SK-N-SH treated with all-trans-retinoic acid at 6 μM for 48 hours (cell line): ENCODE results near the gene RRP1.

Source experiments
- ATAC-seq: fragments of 200-7000 bp; cut with Tn5 transposase; 3 replicates; pipeline ENCODE4 v1.9.1; 2020; ENCODE audit warnings: mild to moderate bottlenecking, moderate library complexity
- ARNTL ChIP-seq: fragments of 450-650 bp; formaldehyde crosslinking; IDR thresholded peaks from 2 replicates; pipeline ENCODE4 v1.5.0; 2020; ENCODE audit warnings: low read depth, mild to moderate bottlenecking, moderate library complexity, borderline replicate concordance
- BACH2 ChIP-seq: fragments of 250-450 bp; sonication (Bioruptor Pico); IDR thresholded peaks from 2 replicates; pipeline ENCODE4 v1.9.0; 2021; ENCODE audit warnings: mild to moderate bottlenecking, borderline replicate concordance
- CSDC2 ChIP-seq: fragments of 250-450 bp; sonication (Bioruptor Pico); IDR thresholded peaks from 2 replicates; pipeline ENCODE4 v1.5.0; 2020; ENCODE audit warnings: mild to moderate bottlenecking, moderate library complexity
- CSRNP3 ChIP-seq: fragments of 250-450 bp; sonication (Bioruptor Pico); IDR thresholded peaks from 2 replicates; pipeline ENCODE4 v1.5.1; 2021; ENCODE audit warnings: mild to moderate bottlenecking, moderate library complexity
- ESRRG ChIP-seq: fragments of 250-450 bp; sonication (Bioruptor Pico); IDR thresholded peaks from 2 replicates; pipeline ENCODE4 v1.6.1; 2021; ENCODE audit warnings: mild to moderate bottlenecking
- GLIS3 ChIP-seq: fragments of 250-450 bp; sonication (Bioruptor Pico); IDR thresholded peaks from 2 replicates; pipeline ENCODE4 v1.5.0; 2020; ENCODE audit warnings: mild to moderate bottlenecking, moderate library complexity
- ISL1 ChIP-seq: fragments of 250-450 bp; sonication (Bioruptor Pico); IDR thresholded peaks from 2 replicates; pipeline ENCODE4 v2.1.2; 2022; ENCODE audit warnings: mild to moderate bottlenecking, moderate library complexity
- OSR1 ChIP-seq: fragments of 250-450 bp; sonication (Bioruptor Pico); IDR thresholded peaks from 2 replicates; pipeline ENCODE4 v1.8.0; 2022; ENCODE audit warnings: moderate library complexity, mild to moderate bottlenecking, inconsistent platforms
- PATZ1 ChIP-seq: fragments of 250-450 bp; sonication (Bioruptor Pico); IDR thresholded peaks from 2 replicates; pipeline ENCODE4 v1.8.0; 2020; ENCODE audit warnings: mild to moderate bottlenecking, moderate library complexity, borderline replicate concordance
- POU6F1 ChIP-seq: fragments of 250-450 bp; sonication (Bioruptor Pico); IDR thresholded peaks from 2 replicates; pipeline ENCODE4 v1.8.0; 2021; ENCODE audit warnings: low read depth, mild to moderate bottlenecking, moderate library complexity, borderline replicate concordance
- PPARA ChIP-seq: fragments of 250-450 bp; sonication (Bioruptor Pico); IDR thresholded peaks from 2 replicates; pipeline ENCODE4 v1.5.0; 2020; ENCODE audit warnings: mild to moderate bottlenecking, borderline replicate concordance
- RARB ChIP-seq: fragments of 250-450 bp; sonication (Bioruptor Pico); IDR thresholded peaks from 2 replicates; pipeline ENCODE4 v1.8.0; 2021; ENCODE audit warnings: mild to moderate bottlenecking, moderate library complexity
- SNAI2 ChIP-seq: fragments of 250-450 bp; sonication (Bioruptor Pico); IDR thresholded peaks from 2 replicates; pipeline ENCODE4 v1.5.0; 2020; ENCODE audit warnings: mild to moderate bottlenecking, moderate library complexity
- TCF4 ChIP-seq: fragments of 250-450 bp; sonication (Bioruptor Pico); IDR thresholded peaks from 2 replicates; pipeline ENCODE4 v1.8.0; 2021; ENCODE audit warnings: mild to moderate bottlenecking, moderate library complexity, borderline replicate concordance
- TSHZ2 ChIP-seq: fragments of 250-450 bp; sonication (Bioruptor Pico); IDR thresholded peaks from 2 replicates; pipeline ENCODE4 v1.5.0; 2020; ENCODE audit warnings: mild to moderate bottlenecking, moderate library complexity
- ZC3H10 ChIP-seq: fragments of 250-450 bp; sonication (Bioruptor Pico); IDR thresholded peaks from 2 replicates; pipeline ENCODE4 v1.5.1; 2021; ENCODE audit warnings: mild to moderate bottlenecking, moderate library complexity
- ZFP30 ChIP-seq: fragments of 450-650 bp; formaldehyde crosslinking; IDR thresholded peaks from 2 replicates; pipeline ENCODE4 v1.5.0; 2022; ENCODE audit warnings: mild to moderate bottlenecking, moderate library complexity
- ZNF565 ChIP-seq: fragments of 450-650 bp; formaldehyde crosslinking; conservative IDR thresholded peaks from 2 replicates; pipeline ENCODE4 v1.5.0; 2020; ENCODE audit warnings: low read depth, mild to moderate bottlenecking, moderate library complexity
- TF ChIP-seq, protein P1 (sequence below): fragments of 250-450 bp; sonication (Bioruptor Pico); IDR thresholded peaks from 2 replicates; pipeline ENCODE4 v1.5.1; 2020; ENCODE audit warnings: low read depth, mild to moderate bottlenecking, moderate library complexity

RRP1 gene

GRCh38 chr21:43786807-43787440 lies 2.5 kb upstream of the RRP1 start (continued):
- TF ChIP-seq PATZ1 (CRISPR knock-in tag) (no peak), CSDC2 (CRISPR knock-in tag) (no peak), ARNTL (CRISPR knock-in tag) (no peak), ZFP30 (CRISPR knock-in tag) (no peak)
- TF ChIP-seq, all 23 proteins: peak for 0

- TF ChIP-seq PPARA (no peak), CSRNP3 (CRISPR knock-in tag) (no peak), CSDC2 (CRISPR knock-in tag) (no peak), GLIS3 (CRISPR knock-in tag) (no peak), ZC3H10 (CRISPR knock-in tag) (no peak), POU6F1 (CRISPR knock-in tag) (no peak), ARNTL (CRISPR knock-in tag) (no peak)
- TF ChIP-seq, all 23 proteins: peak for 0
- ATAC-seq: 0 out of 3 replicates have a peak, but pooled peaks have one; percentile 4
Observed at GRCh38 chr21:43790010-43790524, 690 bp downstream of the RRP1 start.

- TF ChIP-seq SNAI2 (CRISPR knock-in tag) (no peak), BACH2 (CRISPR knock-in tag) (no peak), TCF4 (CRISPR knock-in tag) (no peak), RARB (CRISPR knock-in tag) (no peak), ZFP30 (CRISPR knock-in tag) (no peak), POU6F1 (CRISPR knock-in tag) (no peak), ZC3H10 (CRISPR knock-in tag) (no peak), GLIS3 (CRISPR knock-in tag) (no peak), CSDC2 (CRISPR knock-in tag) (no peak), ISL1 (no peak), TSHZ2 (CRISPR knock-in tag) (no peak), ZNF565 (CRISPR knock-in tag) (no peak), ESRRG (CRISPR knock-in tag) (no peak), OSR1 (no peak), ARNTL (CRISPR knock-in tag) (no peak), PATZ1 (CRISPR knock-in tag) (no peak), CSRNP3 (CRISPR knock-in tag) (no peak)
- TF ChIP-seq, protein P1, sequence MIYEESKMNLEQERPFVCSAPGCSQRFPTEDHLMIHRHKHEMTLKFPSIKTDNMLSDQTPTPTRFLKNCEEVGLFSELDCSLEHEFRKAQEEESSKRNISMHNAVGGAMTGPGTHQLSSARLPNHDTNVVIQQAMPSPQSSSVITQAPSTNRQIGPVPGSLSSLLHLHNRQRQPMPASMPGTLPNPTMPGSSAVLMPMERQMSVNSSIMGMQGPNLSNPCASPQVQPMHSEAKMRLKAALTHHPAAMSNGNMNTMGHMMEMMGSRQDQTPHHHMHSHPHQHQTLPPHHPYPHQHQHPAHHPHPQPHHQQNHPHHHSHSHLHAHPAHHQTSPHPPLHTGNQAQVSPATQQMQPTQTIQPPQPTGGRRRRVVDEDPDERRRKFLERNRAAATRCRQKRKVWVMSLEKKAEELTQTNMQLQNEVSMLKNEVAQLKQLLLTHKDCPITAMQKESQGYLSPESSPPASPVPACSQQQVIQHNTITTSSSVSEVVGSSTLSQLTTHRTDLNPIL: no peak
- no peak for ATAC-seq
Observed at GRCh38 chr21:43792406-43792805, 3.0 kb downstream of the RRP1 start.
